Fibroblast of skin of scalp (primary cell): ENCODE data around the gene LRRC56.

Experiments used
- DNase-seq: peaks from one replicate; pipeline ENCODE4 v3.0.0-alpha.2; 2013

The LRRC56 gene

DNA sequence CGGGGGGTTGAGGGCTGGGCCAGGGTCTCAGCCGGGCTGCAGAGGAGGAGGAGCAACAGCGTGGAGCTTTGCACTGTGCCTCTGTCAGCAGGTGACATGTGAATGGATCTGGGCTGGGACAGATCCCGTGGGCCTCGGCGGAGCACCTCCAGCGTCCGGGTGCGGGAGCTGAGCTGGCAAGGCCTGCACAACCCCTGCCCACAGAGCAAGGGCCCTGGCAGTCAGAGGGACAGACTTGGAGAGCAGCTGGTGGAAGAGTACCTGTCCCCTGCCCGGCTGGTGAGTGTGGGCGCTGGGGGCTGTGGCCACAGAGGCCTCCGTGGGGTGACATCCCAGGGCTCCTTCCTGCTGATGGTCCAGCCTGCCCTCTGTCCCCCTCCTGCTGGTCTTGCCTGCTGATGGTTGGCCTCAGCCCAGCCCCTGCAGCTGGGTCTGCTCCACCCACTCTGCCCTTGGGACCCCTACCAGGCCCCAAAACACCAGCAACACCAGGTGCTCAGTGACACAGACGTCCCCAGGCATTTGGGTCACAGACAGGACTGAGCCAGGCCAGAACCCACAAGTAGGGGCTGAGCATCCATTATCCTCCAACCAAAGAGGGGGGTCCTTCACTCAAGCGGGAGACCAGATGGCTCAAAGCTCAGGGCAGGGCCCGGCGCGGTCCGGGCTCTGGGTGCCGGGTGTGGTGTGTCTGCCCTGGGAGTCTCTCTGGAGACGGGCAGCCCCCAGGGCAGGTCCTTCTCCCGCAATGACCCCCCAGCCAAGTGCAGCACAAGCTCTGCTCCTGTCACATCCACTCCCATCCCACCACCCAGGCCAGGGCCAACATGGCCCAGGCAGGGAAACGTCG, 3.5 kb downstream of the LRRC56 start:
- no peak for DNase-seq

DNA sequence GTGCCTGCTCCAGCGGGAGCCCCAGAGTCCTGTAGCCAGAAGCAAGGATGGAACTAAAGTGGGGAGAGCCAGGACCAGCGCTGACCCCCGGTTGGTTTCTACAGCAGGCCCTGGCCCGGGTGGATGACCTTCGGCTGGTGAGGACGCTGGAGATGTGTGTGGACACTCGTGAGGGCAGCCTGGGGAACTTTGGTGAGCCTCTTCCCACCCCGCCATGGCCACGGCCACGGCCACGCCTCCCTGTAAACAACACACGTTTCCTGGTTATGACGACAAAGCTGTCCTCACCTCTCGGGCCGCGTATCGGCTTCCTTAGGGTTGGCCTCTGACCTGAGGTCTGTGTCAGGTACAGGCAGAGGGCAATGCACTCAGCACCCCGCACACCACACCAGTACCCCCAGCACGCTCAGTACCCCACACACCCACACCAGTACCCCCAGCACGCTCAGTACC, 4.1 kb downstream of the LRRC56 start:
- DNase-seq: no peak

DNA sequence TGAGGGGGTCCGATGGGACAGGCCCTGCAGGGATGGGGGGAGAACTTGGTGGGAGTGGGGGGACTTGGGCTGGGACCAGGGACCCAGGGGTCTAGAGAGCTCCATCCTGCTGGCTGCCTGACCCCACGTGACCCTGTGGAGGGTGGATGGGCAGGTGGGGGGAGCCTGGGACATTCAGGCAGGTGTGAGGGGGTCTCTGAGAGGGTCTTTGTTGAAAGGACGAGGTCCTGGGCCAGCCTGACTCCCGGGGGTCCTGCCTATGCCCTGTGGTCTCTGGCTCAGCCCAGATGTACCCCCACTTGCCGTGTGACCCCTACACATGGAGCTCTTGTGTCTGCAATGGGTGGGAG, 7.5 kb downstream of the LRRC56 start:
- DNase-seq: no peak

DNA sequence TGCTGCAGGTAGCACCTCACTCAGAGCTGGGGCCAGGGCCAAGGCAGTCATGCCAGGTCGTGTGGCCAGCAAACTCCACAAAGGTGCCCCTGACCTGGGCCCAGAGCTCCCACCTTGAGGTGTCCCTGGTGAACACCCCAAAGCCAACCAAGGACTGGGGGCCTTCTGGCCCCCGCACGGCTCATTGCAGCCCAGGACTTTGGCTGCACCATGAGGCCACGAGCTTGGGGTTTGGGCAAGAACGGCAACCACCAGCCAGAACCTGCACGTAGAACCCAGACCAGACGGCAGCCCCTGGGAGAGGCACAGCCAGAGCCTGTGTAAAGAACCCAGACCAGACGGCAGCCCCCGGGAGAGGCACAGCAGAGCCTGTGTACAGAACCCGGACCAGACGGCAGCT, 7.8 kb downstream of the LRRC56 start:
- DNase-seq: no peak

DNA sequence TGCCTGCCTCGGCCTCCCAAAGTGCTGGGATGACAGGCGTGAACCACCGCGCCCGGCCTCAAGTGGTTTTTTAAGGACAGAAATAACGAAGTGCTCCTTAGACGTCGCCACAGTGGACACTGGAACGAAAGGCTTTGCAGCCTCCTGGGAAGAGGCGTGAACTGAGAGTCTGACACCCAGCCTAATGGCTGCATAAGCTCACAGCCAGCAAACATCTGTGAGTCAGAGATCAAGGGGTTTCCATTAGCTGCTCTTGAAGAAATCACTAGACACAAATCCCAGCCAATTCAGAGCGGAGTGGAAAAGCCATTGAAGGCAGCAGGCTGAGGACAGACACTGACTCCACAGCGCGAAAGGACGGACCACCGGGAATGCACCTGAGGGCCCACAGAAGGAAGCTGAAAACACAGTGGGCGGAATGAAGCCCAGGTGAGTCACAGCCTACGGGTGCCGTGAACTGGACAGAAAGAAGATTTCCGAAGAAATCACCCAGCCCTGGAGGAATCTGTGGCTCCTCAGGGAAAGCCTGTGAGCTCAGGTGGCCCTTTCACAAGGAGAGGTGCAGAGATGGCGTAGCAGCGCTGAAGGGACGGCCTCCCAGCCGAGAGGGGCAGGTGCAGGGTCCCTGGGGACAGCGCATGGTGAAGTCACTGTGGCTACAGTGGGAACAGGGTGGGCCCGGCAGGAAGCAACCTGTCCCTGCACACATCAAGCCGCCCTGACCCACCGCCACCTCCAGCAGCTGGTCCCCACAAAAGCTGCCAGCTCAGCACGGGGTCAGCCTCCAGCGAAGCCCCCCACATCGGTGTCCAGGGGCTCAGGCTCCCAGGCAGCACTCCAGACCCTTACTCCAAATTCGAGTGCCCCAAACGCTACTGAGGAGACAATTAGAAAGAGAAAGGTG, 11.6 kb downstream of the LRRC56 start:
- no peak for DNase-seq

DNA sequence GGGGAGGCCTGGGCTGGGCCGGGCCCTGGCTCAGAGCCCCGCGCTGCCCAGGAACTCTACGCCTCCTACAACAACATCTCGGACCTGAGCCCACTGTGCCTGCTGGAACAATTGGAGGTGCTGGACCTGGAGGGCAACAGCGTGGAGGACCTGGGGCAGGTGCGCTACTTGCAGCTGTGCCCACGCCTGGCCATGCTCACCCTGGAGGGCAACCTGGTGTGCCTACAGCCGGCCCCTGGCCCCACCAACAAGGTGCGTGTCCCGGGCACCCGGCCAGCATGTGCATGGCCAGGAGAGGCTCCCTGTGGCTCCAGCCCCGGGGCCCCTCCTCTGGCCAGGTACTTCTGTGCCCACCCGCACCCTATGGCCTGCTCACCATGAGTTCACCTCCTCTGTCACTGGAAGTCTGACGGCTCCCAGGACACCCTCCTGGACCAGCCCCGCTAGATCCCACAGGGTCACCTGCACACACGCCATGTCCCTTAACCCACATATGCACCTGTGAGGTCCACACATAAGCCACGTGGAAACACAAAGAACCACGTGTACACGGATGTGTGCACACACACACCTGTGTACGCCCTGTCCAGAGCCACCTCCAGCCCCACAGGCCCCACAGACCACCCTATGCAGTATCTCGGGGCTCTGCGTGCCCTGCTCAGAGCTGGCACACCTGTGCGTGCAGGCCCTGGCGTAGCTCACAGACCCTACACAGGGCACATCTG, 12.9 kb downstream of the LRRC56 start:
- no peak for DNase-seq

DNA sequence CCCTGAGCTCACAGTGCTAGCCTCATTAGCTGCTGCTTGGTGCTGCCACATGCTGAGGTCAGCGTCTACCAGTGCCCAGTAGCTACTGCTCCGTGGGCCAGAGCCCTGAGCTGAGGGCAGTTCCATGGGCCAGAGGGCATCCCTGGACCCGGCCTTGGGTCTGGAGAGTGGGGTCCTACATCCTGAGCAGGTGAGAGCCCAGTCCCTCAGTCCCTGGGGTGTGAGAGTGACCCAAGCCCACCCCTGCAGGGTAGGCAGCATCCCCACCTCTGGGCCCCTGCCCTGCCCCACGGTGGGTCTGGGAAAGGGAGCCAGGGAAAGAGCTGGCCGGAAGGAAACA, 13.4 kb downstream of the LRRC56 start:
- no peak for DNase-seq

DNA sequence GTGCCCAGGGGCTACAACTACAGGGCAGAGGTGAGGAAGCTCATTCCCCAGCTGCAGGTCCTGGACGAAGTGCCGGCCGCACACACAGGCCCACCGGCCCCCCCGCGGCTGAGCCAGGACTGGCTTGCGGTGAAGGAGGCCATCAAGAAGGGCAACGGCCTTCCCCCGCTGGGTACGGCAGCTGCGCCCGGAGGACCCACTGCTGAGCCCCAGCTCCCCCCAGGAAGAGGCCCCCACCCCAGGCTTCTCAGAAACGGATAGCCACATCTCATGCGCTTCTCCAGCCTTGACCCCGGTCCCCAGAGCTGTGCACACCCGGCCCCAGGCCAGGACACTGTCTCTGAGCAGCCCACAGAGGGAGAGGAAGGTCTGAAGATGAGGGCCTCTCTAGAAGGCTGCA, 13.8 kb downstream of the LRRC56 start:
- DNase-seq: no peak

DNA sequence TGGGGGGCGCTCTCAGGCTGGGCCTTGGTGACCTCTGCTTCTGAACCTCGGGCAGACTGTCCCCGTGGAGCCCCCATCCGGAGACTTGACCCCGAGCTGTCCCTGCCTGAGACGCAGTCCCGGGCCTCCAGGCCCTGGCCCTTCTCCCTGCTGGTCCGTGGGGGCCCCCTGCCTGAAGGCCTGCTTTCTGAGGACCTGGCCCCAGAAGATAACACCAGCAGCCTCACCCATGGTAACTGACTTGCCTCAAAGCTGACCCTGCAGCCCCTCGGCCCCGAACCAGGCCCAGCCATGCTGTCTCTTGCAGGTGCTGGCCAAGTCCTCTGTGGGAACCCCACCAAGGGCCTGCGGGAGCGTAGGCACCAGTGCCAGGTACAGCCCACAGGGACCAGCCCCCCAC, 14.3 kb downstream of the LRRC56 start:
- DNase-seq: no peak

DNA sequence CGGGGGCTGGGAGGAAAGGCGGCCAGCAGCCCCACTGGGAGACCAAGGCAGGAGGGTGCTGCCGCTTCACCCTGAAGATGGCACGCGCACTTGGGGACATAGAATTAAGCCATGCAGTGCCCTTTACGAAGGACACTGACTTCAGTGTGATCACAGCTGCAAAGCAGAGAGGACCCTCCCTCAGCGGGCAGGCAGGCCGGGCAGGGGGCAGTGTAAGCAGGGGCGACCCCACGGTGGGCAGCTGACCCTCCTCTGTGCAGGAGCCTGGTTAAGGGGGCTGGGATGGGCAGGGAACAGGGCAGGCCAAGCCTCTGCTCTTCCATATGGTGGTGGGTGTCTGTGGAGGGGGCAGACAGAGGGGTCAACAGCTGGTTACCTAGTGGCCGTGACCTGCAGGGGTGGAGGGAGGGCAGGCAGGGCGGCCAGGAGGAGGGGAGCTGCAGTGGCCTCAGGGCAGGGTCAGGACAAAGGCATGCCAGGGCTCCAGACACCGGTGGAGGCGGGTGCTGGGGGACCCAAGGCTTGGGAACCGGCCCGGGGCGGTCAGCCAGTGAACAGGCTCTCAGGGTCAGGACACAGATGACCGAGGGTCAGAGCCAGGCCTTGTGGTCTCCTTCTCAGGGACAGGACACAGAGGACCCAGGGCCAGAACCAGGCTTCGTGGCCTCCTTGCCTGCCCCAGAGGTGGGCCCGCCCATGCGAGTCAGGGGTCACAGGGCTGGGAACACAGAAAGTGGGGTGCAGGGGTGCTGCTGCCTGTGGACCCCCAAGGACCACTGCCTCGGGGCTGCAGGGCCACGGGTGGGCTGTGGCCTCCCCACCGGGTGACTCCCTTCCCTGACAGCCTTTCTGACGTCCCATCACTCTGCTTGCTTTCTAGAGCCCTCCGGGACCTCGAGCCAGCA, 16.0 kb downstream of the LRRC56 start:
- no peak for DNase-seq

DNA sequence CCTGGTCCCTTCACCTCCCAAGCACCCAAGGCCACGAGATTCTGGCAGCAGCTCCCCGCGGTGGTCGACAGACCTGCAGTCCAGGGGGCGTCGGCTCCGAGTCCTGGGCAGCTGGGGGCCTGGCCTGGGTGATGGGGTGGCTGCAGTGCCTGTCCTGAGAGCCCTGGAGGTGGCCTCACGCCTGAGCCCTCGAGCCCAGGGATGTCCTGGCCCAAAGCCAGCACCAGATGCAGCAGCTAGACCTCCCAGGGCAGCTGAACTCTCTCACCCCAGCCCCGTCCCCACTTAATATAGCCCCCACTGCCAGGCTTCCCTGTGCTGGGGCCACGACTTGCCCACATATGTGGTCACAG, 16.6 kb downstream of the LRRC56 start:
- no peak for DNase-seq

DNA sequence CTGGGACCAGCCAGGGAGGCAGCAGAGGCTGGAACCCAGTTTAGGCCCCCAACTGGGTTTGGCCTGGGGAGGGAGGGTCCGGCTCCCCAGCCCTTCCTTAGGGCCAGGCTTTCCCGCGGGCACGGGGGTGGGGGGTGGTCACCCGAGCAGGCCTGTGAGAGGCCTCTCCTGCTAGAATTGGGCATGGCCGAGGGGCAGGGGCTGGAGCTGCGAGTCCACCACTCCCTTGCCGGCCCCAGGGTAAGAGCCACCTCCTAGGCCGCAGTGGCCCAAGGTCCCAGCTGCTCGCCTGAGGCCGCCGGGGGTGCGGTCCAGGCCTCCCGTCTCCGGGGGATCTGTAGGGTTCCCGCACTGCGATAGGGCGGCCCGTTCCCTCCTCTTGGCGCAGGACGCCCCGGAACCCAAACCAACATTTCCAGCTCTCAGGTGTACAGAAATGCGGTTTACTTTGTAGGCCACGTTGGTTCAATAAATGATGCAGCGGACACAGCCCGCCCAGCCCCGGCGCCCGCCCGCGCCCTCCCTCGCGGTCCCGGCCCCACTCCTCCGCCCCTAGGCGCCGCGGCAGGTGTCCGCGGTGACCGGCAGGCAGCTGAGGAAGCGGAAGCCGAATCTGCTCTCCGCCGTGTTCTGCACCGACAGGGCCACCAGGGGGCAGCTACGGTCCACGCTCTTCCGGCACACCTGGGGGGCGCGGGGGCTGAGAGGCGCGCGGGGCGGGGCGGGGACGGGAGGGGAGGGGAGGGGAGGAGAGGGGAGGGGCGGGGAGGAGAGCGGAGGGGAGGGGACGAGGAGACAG, 17.3 kb downstream of the LRRC56 start:
- no peak for DNase-seq

DNA sequence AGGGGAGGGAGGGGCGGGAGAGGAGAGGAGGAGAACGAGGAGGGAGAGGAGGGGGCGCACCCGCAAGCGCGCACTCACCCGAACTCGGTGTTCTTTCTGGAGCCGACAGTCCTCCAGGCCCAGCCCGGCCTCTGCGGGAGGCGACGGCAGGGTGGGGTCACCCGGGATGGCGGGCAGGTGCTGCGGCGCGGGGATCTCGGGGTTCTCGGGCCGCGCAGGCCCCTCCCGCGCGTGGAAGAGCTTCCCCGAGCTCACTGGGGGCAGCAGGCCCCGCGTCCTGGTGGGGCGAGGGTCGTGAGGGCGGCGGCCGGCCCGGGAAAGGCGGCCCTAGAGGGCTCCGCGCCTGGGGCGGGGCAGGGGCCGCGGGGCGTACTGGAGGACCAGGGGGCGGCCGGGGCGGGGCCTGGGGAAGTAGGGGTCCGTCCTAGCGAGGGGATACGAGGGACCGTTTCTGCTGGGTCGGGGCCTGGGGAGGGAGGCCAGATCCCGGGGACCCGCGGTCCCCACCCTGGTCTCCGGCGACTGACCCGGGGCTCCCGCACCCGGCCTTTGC, 18.0 kb downstream of the LRRC56 start:
- no peak for DNase-seq

DNA sequence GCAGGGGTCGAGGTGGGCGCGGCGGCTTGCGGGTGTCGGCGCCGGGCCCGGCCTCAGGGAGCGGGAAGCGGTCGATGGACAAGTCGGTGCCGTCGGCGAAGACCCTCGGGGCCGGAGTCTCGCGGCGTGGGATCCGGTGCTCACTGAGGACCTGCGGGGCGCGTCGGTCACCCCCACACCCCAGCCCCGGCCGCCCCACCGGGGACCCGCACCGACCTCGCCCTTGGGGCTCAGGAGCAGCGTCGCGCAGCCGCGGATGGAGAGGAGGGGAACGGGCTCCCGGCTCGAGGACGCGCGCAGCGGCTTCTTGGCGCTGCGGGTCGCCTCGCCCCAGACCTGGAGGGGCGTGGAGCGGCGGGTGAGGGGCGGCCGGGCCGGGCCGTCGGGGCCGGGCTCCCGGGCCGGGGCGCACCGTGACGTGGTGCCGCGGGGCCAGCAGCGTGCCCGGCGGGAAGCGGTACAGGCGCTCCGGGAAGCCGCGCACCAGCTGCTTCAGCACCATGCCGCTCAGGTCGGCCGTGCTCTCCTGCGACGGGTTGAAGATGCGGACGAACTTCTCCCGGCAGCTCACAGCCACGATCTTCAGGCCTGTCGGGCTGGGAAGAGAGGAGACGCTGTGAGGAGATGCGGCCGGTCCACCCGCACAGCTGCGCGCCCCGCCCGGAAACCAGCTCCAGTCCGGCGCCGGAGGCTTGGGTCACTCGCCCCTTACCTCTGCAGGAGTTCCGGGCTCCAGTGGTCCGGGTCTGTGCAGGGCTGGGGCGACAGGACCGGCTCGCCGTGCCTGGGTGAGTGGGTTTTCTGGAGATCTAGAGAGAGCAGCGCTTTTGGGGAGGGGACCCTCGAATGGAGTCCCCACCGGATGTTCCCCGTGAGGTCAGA, 18.7 kb downstream of the LRRC56 start:
- no peak for DNase-seq

DNA sequence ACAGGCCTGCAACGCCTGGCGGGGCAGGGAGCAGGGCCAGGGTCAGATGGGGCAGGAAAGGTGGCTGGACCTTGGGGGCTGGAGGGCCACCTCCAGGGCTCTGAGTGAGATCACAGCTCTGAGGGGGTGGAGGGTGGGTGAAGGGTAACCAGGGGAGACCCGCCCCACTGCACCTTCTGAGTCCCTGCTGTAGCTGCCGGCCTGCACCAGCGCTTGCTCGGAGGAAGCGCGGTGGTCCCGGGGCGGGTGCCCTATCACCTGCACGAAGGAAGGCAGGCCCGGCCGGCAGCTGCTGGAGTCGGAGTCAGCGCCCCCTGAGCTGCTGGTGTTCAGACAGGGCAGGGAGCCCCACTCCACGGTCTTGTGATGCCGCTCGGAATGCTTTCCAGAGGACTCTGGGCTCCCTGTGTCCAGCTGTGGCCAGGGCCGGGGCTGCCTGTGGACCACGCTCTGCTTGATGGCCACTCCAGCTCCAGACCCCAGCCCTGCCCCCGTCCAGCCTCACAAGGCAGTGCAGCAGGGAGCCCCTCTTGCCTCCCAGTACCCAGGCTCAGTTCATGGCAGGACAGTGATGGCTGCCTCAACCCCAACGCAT, 19.4 kb downstream of the LRRC56 start:
- no peak for DNase-seq

DNA sequence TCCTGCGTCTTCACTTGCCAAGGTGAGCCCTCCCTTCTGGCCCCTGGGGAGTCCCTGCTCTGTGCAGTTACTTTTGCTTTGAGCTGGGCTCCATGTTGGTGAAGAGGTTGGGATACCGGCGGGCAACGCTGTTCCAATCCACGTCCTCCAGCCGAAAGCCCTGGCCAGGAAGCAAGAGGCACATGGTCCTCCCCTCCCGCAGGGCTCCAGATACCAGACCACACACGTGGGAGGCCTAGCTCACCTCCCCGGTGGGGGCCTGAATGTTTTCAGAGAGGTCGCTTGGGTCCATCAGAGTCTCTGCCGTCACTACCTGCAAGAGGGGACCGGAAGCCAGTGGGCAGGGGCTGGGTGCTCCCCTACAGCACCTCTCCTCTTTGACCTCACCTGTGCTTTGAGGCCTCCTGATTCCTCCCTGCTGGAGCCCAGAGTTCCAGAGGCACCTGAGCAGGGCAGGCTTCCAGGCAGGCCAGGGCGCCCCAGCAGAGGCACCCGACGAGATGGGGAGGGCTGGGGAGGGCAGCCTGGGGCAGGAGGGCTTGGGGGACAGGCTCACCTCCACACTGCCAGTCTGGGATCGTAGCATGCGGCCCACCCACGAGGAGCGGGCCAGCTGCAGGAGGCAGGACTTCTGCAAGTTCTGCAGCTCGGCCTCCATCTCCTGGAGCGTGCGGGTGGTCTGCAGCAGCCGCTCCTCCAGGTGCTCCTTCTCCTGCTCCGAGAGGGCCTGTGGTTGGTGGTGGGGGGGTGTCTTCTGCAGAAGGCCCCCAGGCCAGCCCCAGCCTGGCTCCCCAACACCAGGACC, 20.2 kb downstream of the LRRC56 start:
- no peak for DNase-seq

DNA sequence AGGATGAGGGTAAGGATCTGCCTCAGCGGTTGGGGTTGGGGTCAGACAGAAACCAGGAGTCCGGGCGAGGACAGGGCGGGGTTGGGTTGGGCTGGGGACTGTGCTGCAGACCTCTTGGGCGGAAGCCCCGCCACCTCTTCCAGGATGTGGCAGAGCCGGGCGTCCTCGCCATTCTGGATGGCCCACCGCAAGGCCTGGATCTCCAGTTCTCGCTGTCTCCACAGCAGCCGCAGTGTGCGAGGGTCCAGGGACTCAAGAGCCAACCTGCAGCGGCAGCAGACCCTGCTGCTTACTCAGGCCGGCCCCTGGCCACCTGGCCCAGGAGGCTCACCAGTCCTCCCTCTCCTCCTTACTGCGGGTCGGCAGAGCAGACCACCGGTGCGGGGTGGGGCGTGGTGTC, 21.2 kb downstream of the LRRC56 start:
- no peak for DNase-seq

DNA sequence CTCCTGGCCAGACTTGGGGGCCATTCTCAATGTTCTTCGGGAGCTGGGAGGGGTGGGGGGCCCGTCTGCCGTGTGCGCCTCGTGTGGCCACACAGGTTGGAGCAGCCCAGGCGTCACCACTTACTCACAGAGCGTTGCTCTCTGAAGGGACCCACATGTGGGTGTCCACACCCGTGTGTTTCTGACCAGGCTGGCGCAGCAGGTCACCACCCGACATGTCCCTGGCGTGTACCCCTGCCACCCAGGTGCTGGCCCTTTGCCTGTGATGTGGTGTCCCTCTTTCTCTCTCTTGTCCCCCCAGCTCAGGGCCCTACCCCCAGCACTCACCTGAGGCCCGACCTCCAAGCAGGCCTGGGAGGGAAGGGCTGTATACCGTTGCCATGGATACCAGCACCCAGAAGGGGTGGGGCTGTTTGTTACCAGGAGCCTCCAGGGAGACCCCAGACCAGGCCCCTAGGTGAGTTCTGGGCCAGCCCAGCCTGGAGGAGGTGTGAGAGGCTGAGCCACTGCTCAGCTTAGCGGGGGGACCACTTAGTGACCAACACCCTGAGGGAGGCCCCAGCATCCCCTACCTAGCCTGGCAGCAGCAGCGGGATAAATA, 21.8 kb downstream of the LRRC56 start:
- DNase-seq: no peak
